Endothelial cell of umbilical vein (primary cell): ENCODE results near the gene ATOX1. TPM values are rescaled to one million over a fixed set of nuclear protein-coding genes. Genes with fewer than 3 reads are reported as not detected.
"Not testable (repeated sequence)": the region's sequence is repeated elsewhere in the genome, so short reads cannot be mapped to it uniquely, and the experiment has no call there.

Experiments
- BruUV-seq: library from RNA; stranded (reverse); fragments of 400-500 nt; replicated peaks from 2 replicates; lab custom pipeline; 2021; lab: Mats Ljungman, UMichigan
- CTCF ChIA-PET: fragments of 300-600, 350-600 bp; sonication (Branson Sonifier 250); formaldehyde crosslinking; loops from one replicate; lab custom pipeline; 2021; ENCODE audit warnings: antibody characterized with exemption, inconsistent platforms; lab: Charles Lee
- POLR2A ChIA-PET: fragments of 300-600, 350-600 bp; sonication (Branson Sonifier 250); formaldehyde crosslinking; loops from one replicate; lab custom pipeline; 2021; ENCODE audit warnings: antibody characterized with exemption, inconsistent platforms; lab: Charles Lee
- DNase-seq: peaks from one replicate; pipeline ENCODE4 v3.0.0-alpha.2; 2011; ENCODE audit warnings: low read depth, low spot score
- FAIRE-seq: peaks from 2 replicates; lab custom pipeline; 2011; peaks lifted over from hg19 to GRCh38; lab: Jason Lieb, UNC
- H2AFZ ChIP-seq: 2 replicates; pipeline ENCODE4 v1.6.0; 2012; ENCODE audit warnings: low read depth, low read length, control low read depth, inconsistent platforms
- H3K27ac ChIP-seq: 2 replicates; pipeline ENCODE4 v1.5.1; 2011; ENCODE audit warnings: low read depth, mild to moderate bottlenecking, control low read depth, low read length, moderate library complexity; ENCODE audit not compliant: insufficient read depth
- H3K27me3 ChIP-seq, 2 experiments: 2 replicates each; pipeline versions ENCODE4 v1.6.0 to v1.6.1; 2011; ENCODE audit warnings: low read length in 2 of 2, mixed read lengths in 1 of 2; ENCODE audit not compliant: control insufficient read depth in 2 of 2, insufficient read depth in 2 of 2
- H3K36me3 ChIP-seq, 2 experiments: 2 replicates in 1 of 2; 3 replicates in 1 of 2; pipeline ENCODE4 v1.5.1; 2011; ENCODE audit warnings: low read length in 2 of 2, mild to moderate bottlenecking in 1 of 2, moderate library complexity in 1 of 2; ENCODE audit not compliant: control insufficient read depth in 2 of 2, insufficient read depth in 2 of 2; ENCODE audit errors: extremely low read depth in 1 of 2
- H3K4me1 ChIP-seq: 3 replicates; pipeline ENCODE4 v1.5.1; 2011; ENCODE audit warnings: mild to moderate bottlenecking, low read length; ENCODE audit not compliant: control insufficient read depth, insufficient read depth; ENCODE audit errors: extremely low read depth
- H3K4me2 ChIP-seq: 2 replicates; pipeline ENCODE4 v1.6.1; 2011; ENCODE audit warnings: low read length, control low read depth, mixed read lengths; ENCODE audit not compliant: insufficient read depth
- H3K4me3 ChIP-seq, 3 experiments: fragments of 200-600 bp in 1 of 3; sonication (generic), shearing (Covaris generic) in 1 of 3; replicated peaks in 1 of 3; 2 replicates each; pipeline ENCODE4 v1.5.1; 2011 to 2016; ENCODE audit warnings: control low read depth in 3 of 3, low read length in 3 of 3, mild to moderate bottlenecking in 2 of 3, inconsistent platforms in 1 of 3, low read depth in 1 of 3, moderate library complexity in 1 of 3; ENCODE audit not compliant: insufficient read depth in 1 of 3
- H3K79me2 ChIP-seq: 2 replicates; pipeline ENCODE4 v1.6.0; 2012; ENCODE audit warnings: low read length, inconsistent platforms; ENCODE audit not compliant: control insufficient read depth, insufficient read depth
- H3K9ac ChIP-seq: replicated peaks from 2 replicates; pipeline ENCODE3; 2011; ENCODE audit warnings: low read length, control low read depth; ENCODE audit not compliant: insufficient read depth; ENCODE audit errors: extremely low read depth
- H3K9me1 ChIP-seq: replicated peaks from 3 replicates; pipeline ENCODE4 v1.6.0; 2011; ENCODE audit warnings: mild to moderate bottlenecking, low read length; ENCODE audit not compliant: control insufficient read depth, insufficient read depth; ENCODE audit errors: extremely low read depth
- H3K9me3 ChIP-seq: replicated peaks from 2 replicates; pipeline ENCODE4 v1.5.1; 2012; ENCODE audit warnings: low read length, inconsistent platforms; ENCODE audit not compliant: control insufficient read depth, insufficient read depth
- H4K20me1 ChIP-seq: replicated peaks from 2 replicates; pipeline ENCODE3; 2011; ENCODE audit warnings: mild to moderate bottlenecking, low read length; ENCODE audit not compliant: control insufficient read depth, insufficient read depth; ENCODE audit errors: extremely low read depth
- EZH2 ChIP-seq: IDR thresholded peaks from 2 replicates; pipeline ENCODE4 v1.6.1; 2012; ENCODE audit warnings: borderline replicate concordance, low read depth, mild to moderate bottlenecking, moderate library complexity, low read length, inconsistent platforms; ENCODE audit not compliant: severe bottlenecking
- FOS ChIP-seq: IDR thresholded peaks from 2 replicates; pipeline ENCODE4 v1.6.1; 2011; ENCODE audit warnings: mild to moderate bottlenecking, low read length, moderate library complexity, borderline replicate concordance; ENCODE audit not compliant: insufficient read depth
- GATA2 ChIP-seq: IDR thresholded peaks from 2 replicates; pipeline ENCODE4 v1.7.0; 2011; ENCODE audit warnings: low read depth, mild to moderate bottlenecking, moderate library complexity, mixed read lengths, low read length; ENCODE audit not compliant: insufficient read length, insufficient read depth
- JUN ChIP-seq: IDR thresholded peaks from 2 replicates; pipeline ENCODE4 v1.6.1; 2011; ENCODE audit warnings: borderline replicate concordance, low read depth; ENCODE audit not compliant: insufficient read length, insufficient read depth
- MYC ChIP-seq: IDR thresholded peaks from one replicate; pipeline ENCODE4 v1.6.1; 2011; ENCODE audit warnings: mild to moderate bottlenecking, low read depth, low read length
- POLR2A ChIP-seq: IDR thresholded peaks from 2 replicates; pipeline ENCODE4 v1.6.1; 2012; ENCODE audit warnings: low read depth, mild to moderate bottlenecking, control low read depth, low read length
- POLR2AphosphoS5 ChIP-seq: IDR thresholded peaks from 2 replicates; pipeline ENCODE4 v1.6.1; 2012; ENCODE audit warnings: low read depth, mild to moderate bottlenecking, control low read depth, low read length, moderate library complexity; ENCODE audit not compliant: insufficient read depth
- dilution Hi-C: fragments of 300-500 bp; cut with MboI; formaldehyde crosslinking; loops from one replicate; pipeline ENCODE4 v1.15.0; 2019; ENCODE audit warnings: low sequenced_read_pairs; ENCODE audit not compliant: extremely low pct_ligation_motif_present
- intact Hi-C: fragments of 100-400 bp; cut with micrococcal nuclease; formaldehyde crosslinking; loops from one replicate; pipeline ENCODE4 v1.10.0; 2022
- polyA plus RNA-seq, 4 experiments: library from polyadenylated mRNA; depleted of rRNA in 3 of 4; stranded (reverse) in 3 of 4; unstranded in 1 of 4; fragments of >200 nt; gene quantifications; 2 replicates each; pipeline versions ENCODE4 v1.2.1 to v1.2.3, GENCODE V29; 2011 to 2012; ENCODE audit warnings: missing spikeins in 1 of 4
- total RNA-seq: library from RNA; stranded (reverse); gene quantifications from 2 replicates; pipeline ENCODE4 v1.2.3, GENCODE V29; 2021
- TF ChIP-seq, protein P1 (sequence below), 2 donors: IDR thresholded peaks; 1 replicate in 1 of 2; 2 replicates in 1 of 2; pipeline ENCODE4 v1.5.1; 2011; ENCODE audit warnings: low read length in 2 of 2, mild to moderate bottlenecking in 2 of 2, moderate library complexity in 2 of 2, control low read depth in 1 of 2, inconsistent platforms in 1 of 2, low read depth in 1 of 2; ENCODE audit not compliant: insufficient read depth in 1 of 2; ENCODE audit errors: extremely low read depth in 1 of 2
- TF ChIP-seq, protein P2 (sequence below): IDR thresholded peaks from 2 replicates; pipeline ENCODE4 v1.6.1; 2011; ENCODE audit not compliant: insufficient read depth, insufficient read length

ATOX1 gene
- total and polyA plus RNA-seq, 2 donors (not counting 3 experiments of a cell fraction or from before 2014, with no cell fraction given): 113 to 292 TPM

DNA sequence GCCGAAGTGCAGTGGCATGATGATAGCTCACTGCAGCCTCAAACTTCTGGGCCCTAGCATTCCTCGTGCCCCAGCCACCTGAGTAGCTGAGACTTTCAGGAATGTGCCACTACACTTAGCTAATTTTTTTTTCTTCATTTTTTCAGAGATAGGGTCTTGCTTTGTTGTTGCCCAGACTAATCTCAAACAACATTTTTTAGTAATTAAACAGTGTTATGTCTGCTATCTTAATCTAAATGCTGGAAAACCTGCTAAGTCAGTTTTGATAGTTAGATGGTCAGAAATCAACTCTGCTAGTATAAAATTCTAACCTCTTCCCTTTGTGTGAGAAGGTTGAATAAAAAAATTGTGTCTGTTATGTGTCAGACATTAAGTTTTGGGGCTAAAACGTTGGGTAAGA lies 25.7 kb upstream of the ATOX1 start:
- H3K4me1 ChIP-seq: peaks cover 6% of the 10 kb centered on the region
- CTCF ChIA-PET: no interaction called here
- H3K4me2 ChIP-seq: no peak overlapping the region
- no peak overlapping the region for H3K27ac ChIP-seq
- FAIRE-seq (no peak), DNase-seq (no peak)
- peaks cover 3 to 5% of the 10 kb centered on the region in 2 experiments for H3K36me3 ChIP-seq
- H3K9me3 ChIP-seq: no peaks in the 10 kb centered on the region
- no peak overlapping the region for H3K4me3 ChIP-seq
- peaks cover 39% of the 10 kb centered on the region for H4K20me1 ChIP-seq
- BruUV-seq: no TSS peak
- dilution Hi-C loops: no loop called here
- no peaks in the 10 kb centered on the region for H3K9me1 ChIP-seq
- no peak overlapping the region for H2AFZ ChIP-seq
- peaks cover 99% of the 10 kb centered on the region for H3K79me2 ChIP-seq
- H3K27me3 ChIP-seq: no peaks in the 10 kb centered on the region
- intact Hi-C loops: no loop called here
- POLR2A ChIA-PET: interaction anchor here (1.9 kb wide), 1 partner anchor 13 kb away, joined by 8 read pairs; the partner anchor contains the start of gene G3BP1
- TF ChIP-seq, protein P1, sequence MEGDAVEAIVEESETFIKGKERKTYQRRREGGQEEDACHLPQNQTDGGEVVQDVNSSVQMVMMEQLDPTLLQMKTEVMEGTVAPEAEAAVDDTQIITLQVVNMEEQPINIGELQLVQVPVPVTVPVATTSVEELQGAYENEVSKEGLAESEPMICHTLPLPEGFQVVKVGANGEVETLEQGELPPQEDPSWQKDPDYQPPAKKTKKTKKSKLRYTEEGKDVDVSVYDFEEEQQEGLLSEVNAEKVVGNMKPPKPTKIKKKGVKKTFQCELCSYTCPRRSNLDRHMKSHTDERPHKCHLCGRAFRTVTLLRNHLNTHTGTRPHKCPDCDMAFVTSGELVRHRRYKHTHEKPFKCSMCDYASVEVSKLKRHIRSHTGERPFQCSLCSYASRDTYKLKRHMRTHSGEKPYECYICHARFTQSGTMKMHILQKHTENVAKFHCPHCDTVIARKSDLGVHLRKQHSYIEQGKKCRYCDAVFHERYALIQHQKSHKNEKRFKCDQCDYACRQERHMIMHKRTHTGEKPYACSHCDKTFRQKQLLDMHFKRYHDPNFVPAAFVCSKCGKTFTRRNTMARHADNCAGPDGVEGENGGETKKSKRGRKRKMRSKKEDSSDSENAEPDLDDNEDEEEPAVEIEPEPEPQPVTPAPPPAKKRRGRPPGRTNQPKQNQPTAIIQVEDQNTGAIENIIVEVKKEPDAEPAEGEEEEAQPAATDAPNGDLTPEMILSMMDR (IDR thresholded peaks at IDR 0.05; ENCODE audit: extremely low read depth in 1 of 2, insufficient read depth in 1 of 2, low read depth in 1 of 2, low read length in 2 of 2): no peak
- TF ChIP-seq, protein P2, sequence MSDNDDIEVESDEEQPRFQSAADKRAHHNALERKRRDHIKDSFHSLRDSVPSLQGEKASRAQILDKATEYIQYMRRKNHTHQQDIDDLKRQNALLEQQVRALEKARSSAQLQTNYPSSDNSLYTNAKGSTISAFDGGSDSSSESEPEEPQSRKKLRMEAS: no peak
- TF ChIP-seq POLR2A (no peak), EZH2 (no peak), JUN (no peak), POLR2AphosphoS5 (no peak), GATA2 (no peak), MYC (no peak), FOS (no peak)
- no peak overlapping the region for H3K9ac ChIP-seq

DNA sequence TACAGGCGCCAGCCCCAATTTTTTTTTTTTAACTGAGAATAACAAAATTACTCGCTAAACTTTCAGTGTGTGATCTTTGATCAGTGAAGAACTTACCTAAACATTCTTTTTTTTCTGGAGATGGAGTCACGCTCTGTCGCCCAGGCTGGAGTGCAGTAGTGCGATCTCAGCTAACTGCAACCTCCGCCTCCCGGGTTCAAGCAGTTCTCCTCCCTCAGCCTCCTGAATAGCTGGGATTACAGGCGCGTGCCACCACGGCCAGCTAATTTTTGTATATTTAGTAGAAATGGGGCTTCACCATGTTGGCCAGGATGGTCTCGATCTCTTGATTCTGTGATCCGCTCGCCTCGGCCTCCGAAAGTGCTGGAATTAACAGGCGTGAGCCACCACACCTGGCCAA lies 25.2 kb upstream of the ATOX1 start:
- H3K9ac ChIP-seq, dilution Hi-C loops, H3K4me1 ChIP-seq, H3K4me2 ChIP-seq, H3K36me3 ChIP-seq, CTCF ChIA-PET, intact Hi-C loops, DNase-seq, BruUV-seq, H2AFZ ChIP-seq, FAIRE-seq, H3K9me1 ChIP-seq, H3K9me3 ChIP-seq, H3K27ac ChIP-seq, H3K27me3 ChIP-seq, H3K4me3 ChIP-seq: not testable (repeated sequence)
- Histone ChIP-seq H3K79me2 (peaks cover 100% of the 10 kb centered on the region), H4K20me1 (peaks cover 40% of the 10 kb centered on the region)
- POLR2A ChIA-PET: interaction anchor here (1.9 kb wide), 1 partner anchor 12 kb away, joined by 8 read pairs; the partner anchor contains the start of gene G3BP1
